Measurements from ENCODE around the gene ARHGEF16.

The ARHGEF16 gene

DNA sequence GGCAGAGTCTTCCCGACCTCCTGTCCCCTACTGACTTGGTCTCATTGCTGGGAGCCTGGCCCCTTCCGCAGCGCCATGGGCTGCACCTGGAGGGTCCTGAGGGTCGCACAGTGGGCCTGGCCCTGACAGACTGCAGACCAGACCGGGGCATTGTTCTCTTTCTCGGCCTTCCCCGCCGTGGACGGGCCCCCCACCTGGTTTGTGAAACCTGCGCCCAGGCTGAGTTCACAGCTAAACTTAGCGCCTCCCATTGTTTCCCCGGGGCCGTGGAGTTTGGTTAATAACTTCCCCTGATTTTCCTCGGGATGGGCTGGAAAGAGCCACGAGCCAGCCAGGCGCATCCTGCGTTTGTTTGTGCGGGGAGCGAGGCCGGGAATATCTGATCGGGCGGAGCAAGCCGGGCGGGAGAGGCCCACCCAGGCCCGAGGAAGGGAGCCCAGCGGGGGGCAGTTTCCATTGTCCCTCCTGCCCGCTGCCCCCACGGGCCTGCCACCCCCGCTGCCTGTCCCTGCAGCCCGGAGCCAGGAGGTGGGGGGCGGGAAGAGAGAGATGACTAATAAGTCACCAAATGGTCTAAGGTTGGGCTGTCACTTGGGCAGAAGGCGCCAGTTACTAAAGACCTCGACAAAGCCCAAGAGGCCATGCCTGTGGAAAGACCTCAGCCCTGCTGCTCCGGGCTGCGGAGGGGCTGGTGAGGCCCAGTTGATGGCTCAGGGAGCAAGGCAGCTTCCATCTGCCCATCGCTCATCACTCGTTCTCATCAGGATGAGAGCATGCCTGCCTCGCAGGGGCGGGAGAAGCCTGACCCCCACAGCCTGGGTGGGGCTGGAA is 39.0 kb upstream of the ARHGEF16 start:
- Histone ChIP-seq H2AFZ (ENCODE audit: low read depth, low read length) (no peak overlapping the region), H3K27me3 (ENCODE audit: insufficient read depth, low read length) (peaks cover 15% of the 10 kb centered on the region), H3K36me3 (ENCODE audit: insufficient read depth, low read length) (no peaks in the 10 kb centered on the region), H3K9me3 (ENCODE audit: low read length) (peaks cover 7% of the 10 kb centered on the region), H3K4me1 (ENCODE audit: insufficient read depth, low read length) (no peaks in the 10 kb centered on the region), H3K4me3 (ENCODE audit: low read length) (no peak overlapping the region)

DNA sequence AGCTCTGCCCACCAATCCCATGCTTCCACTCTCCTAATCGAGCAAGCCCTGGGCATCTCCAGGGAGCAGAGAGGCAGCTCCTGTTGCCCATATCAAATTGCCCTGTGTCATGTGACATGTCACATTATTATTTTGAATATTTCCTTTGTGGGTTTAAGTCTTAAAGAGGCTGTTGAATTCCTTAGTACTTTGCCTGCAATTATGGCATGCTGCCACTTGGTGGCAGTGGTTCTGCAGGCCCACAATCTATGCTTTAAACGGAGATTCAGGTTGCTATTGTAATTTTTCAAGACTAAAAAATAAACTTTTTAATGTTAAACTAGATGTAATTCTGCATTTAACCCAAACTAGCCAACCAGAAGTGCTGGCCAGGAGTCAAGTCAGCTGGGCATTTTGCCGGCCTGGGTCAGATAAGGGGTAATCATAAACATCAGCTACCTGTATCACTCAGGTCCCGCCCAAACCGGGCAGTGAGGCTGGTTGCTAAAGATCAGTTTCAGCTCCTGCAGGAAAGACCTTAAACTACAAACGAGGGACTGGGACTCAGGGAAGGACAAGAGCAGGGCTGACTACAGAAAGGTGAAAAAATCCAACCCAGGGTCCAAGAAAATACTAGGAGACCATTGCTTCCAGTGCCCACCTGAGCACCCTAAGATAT is 37.3 kb upstream of the ARHGEF16 start:
- Histone ChIP-seq H3K9me3 (ENCODE audit: low read length) (peaks cover 7% of the 10 kb centered on the region), H3K4me3 (ENCODE audit: low read length) (no peak overlapping the region), H3K27me3 (ENCODE audit: insufficient read depth, low read length) (peaks cover 14% of the 10 kb centered on the region), H3K4me1 (ENCODE audit: insufficient read depth, low read length) (no peaks in the 10 kb centered on the region), H3K36me3 (ENCODE audit: insufficient read depth, low read length) (no peaks in the 10 kb centered on the region), H2AFZ (ENCODE audit: low read depth, low read length) (no peak overlapping the region)

DNA sequence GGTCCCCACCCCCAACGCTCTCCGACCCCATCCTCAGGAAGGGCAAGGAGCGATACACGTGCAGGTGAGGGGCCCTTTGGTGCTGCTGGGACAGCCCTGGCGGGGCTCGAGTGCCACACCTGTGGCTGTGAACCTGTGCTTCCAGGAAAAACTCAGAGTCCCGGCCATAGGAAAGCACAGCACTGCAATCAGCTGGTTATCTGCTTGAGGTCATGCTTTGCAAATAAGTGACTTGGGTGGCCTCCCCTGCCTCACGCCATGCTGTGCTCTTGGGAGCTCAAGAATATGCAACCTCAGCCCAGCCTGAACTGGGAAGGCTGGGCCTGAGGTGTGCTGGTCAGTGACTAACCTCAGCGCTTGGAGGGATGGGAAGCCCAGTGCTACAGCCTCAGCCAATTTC is 36.5 kb upstream of the ARHGEF16 start:
- Histone ChIP-seq H2AFZ (ENCODE audit: low read depth, low read length) (no peak overlapping the region), H3K36me3 (ENCODE audit: insufficient read depth, low read length) (no peaks in the 10 kb centered on the region), H3K27me3 (ENCODE audit: insufficient read depth, low read length) (peaks cover 21% of the 10 kb centered on the region), H3K4me1 (ENCODE audit: insufficient read depth, low read length) (no peaks in the 10 kb centered on the region), H3K9me3 (ENCODE audit: low read length) (peaks cover 7% of the 10 kb centered on the region), H3K4me3 (ENCODE audit: low read length) (no peak overlapping the region)

DNA sequence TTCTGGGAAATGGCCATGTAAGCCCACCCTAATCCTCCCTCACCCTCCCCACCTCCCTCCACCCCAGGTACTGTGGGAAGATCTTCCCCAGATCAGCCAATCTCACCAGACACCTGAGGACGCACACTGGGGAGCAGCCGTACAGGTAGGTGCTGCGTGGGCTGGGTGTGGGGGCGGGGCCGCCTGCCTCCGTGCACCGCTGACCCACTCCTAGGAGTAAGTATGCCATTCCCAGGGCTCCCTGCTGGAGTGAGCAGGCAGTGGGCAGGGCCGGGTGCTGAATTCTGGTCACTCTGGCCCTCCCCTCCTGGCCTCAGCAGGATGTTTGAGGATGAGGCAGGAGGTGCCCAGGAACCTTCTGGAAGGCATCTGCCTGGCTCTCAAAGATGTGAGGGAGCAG is 35.9 kb upstream of the ARHGEF16 start:
- Histone ChIP-seq H3K4me1 (ENCODE audit: insufficient read depth, low read length) (no peaks in the 10 kb centered on the region), H2AFZ (ENCODE audit: low read depth, low read length) (no peak overlapping the region), H3K36me3 (ENCODE audit: insufficient read depth, low read length) (no peaks in the 10 kb centered on the region), H3K4me3 (ENCODE audit: low read length) (no peak overlapping the region), H3K9me3 (ENCODE audit: low read length) (peaks cover 7% of the 10 kb centered on the region), H3K27me3 (ENCODE audit: insufficient read depth, low read length) (peaks cover 28% of the 10 kb centered on the region)

DNA sequence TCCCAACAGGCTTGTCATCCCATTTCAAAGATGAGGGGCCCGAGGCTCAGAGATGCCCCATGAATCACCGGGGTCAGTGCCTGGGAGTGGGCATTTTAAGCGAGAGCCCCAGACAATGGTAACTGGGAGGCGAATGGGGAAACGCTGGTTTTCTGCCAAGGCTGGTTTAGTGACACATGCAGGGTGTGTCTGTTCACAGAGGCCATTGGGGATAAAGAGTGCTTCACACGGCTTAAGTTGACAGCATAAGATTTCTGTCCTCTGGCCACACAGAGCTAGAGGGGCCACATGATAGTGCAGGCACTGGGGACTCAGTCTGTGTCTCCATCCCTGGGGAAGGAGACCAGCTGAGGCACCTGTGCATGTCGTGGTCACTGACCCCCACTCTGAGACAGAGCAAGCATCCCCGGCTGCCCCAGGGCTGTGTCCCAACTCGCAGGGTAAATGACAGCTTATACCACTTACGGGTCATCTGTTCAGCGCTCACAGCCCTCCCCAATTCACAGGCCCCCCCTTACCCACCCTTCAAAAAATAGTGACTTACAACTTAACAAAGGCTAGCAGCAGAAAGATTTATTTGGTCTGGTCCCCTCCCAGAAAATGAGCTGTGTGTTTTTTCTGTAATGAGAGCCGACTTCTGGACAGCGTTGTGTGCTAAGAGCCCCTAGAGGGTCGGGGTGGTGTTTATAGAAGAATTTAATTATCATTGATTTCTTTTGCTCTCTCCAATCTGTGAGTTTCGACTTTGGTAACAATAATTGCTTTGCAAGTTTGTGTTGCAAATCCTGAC is 34.9 kb upstream of the ARHGEF16 start:
- no peak overlapping the region for H3K4me3 ChIP-seq (ENCODE audit: low read length)
- H3K27me3 ChIP-seq (ENCODE audit: insufficient read depth, low read length) = peaks cover 35% of the 10 kb centered on the region
- H3K9me3 ChIP-seq (ENCODE audit: low read length) = peaks cover 7% of the 10 kb centered on the region
- no peaks in the 10 kb centered on the region for H3K4me1 ChIP-seq (ENCODE audit: insufficient read depth, low read length)
- H2AFZ ChIP-seq (ENCODE audit: low read depth, low read length) = no peak overlapping the region
- H3K36me3 ChIP-seq (ENCODE audit: insufficient read depth, low read length) = no peaks in the 10 kb centered on the region

DNA sequence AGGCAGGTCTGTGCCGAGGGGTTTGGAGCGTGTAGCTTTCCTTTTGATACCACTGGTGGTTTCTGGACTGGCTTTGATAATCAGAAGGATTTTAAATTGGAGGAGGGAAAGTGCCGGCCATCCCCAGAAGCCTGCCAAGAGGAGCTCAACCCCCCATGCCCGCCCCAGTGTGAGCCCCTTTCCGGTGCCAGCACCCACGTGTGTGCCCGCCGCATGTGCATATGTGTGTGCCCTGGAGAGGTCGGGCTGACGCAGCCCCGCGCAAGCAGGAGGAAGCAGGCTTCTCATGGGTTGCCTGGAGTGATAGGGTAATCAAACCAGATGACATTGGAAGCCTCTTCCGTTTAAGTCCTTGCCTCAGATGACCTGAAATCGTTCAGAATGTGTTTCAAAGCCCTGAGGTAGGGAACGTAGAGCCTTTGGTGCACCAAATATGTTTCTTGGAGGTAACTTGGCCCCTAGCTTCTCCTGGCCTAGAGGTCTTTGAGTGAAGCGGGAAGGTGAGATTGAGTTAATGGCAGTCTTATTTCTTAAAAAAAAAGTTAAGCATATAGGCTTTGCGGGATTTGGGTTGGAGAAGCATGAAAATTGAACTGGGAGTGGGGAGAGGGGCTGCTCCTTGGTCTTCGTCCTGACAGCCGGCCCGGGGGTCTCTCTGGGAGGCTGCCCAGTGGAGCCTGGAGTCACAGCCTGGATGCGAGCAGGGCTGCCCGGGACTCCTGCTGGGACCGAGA is 34.1 kb upstream of the ARHGEF16 start:
- no peaks in the 10 kb centered on the region for H3K36me3 ChIP-seq (ENCODE audit: insufficient read depth, low read length)
- no peak overlapping the region for H2AFZ ChIP-seq (ENCODE audit: low read depth, low read length)
- H3K27me3 ChIP-seq (ENCODE audit: insufficient read depth, low read length) = peaks cover 35% of the 10 kb centered on the region
- no peak overlapping the region for H3K4me3 ChIP-seq (ENCODE audit: low read length)
- no peaks in the 10 kb centered on the region for H3K4me1 ChIP-seq (ENCODE audit: insufficient read depth, low read length)
- H3K9me3 ChIP-seq (ENCODE audit: low read length) = peaks cover 7% of the 10 kb centered on the region

DNA sequence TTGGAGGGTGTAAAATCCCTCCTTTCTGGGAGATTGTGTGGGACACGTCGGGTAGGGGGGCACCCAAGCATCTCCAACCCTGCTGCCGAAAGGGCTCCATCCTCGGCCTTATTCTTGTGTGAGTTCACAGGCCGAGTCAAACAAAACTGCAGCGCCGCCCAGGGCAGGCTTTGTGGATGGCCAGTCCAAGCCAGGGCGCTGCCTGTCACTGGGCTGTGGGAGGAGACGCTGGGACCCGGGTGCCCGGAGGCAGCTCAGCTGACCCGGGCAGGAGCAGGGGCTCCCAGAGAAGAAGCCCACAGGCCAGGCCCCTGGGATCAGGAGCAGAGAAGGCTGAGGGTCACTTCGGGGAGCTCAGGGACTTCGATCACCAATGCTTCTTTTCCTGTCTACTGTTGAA is 31.8 kb upstream of the ARHGEF16 start:
- Histone ChIP-seq H3K36me3 (ENCODE audit: insufficient read depth, low read length) (no peaks in the 10 kb centered on the region), H3K9me3 (ENCODE audit: low read length) (no peaks in the 10 kb centered on the region), H3K4me1 (ENCODE audit: insufficient read depth, low read length) (no peaks in the 10 kb centered on the region), H3K4me3 (ENCODE audit: low read length) (no peak overlapping the region), H2AFZ (ENCODE audit: low read depth, low read length) (no peak overlapping the region), H3K27me3 (ENCODE audit: insufficient read depth, low read length) (peaks cover 42% of the 10 kb centered on the region)

DNA sequence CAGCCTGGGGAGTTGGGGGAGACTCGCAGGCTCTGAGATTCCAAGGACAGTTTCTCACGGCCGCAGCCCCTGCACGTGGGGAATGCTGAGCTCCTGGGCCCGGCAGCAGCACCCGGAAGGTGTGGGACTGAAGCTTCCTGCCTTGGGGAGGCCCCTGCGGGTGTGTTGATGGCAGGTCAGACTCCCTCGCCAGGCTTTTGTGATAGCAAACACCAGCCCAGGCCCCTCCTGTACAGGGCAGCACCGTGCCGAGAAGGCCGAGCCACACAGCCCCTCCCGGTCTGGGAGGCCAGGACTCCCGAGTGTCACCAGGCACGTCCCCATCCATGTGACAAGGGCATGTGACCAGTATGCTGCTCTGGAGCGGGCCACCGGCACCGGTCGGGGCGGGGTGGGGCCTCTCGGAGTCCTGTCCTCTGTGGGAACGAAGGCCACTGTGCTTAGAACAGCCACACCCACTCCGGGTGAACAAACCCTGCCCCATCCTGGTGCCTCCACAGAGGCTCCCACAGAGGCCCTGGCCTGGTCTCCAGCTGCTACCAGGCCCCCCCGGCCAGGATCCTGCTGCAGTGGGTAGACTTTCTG is 31.1 kb upstream of the ARHGEF16 start:
- no peak overlapping the region for H2AFZ ChIP-seq (ENCODE audit: low read depth, low read length)
- no peaks in the 10 kb centered on the region for H3K4me1 ChIP-seq (ENCODE audit: insufficient read depth, low read length)
- no peak overlapping the region for H3K4me3 ChIP-seq (ENCODE audit: low read length)
- H3K27me3 ChIP-seq (ENCODE audit: insufficient read depth, low read length) = peaks cover 42% of the 10 kb centered on the region
- no peaks in the 10 kb centered on the region for H3K36me3 ChIP-seq (ENCODE audit: insufficient read depth, low read length)
- H3K9me3 ChIP-seq (ENCODE audit: low read length) = no peaks in the 10 kb centered on the region

DNA sequence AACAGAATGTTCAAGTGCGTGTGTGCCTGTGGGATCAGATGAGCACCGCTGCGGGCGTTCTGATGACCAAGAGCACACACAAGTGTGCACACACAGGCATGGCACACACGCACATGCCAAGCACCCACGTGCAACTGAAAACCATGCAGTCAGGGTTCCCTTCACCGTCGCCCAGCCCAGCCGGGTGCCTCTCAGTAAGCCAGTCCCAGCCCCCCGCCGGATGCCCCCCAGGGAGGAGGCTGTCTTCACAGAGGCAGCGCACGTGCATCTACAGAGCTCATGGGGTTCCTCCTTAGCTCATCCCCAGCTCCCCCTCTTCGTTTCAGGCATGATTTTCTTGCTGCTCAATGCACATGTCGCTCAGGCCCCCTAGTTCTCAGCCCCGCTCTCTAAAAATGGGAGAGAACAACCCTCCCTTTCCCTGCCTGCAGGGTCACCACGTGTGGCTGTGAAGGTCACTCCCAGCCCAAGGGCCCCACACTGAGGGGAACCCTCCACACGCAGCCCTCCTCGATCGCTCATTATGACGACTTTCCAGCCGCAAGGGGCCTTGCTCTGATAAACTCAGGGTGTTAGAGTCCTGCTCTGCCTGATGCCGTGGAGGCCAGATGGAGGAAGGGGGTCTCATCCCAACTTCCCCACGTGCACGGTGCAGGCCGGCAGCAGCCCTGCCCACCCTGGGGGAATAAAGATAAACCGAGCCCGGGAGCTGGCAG is 30.4 kb upstream of the ARHGEF16 start:
- H3K4me3 ChIP-seq (ENCODE audit: low read length) = no peak overlapping the region
- no peak overlapping the region for H2AFZ ChIP-seq (ENCODE audit: low read depth, low read length)
- no peaks in the 10 kb centered on the region for H3K4me1 ChIP-seq (ENCODE audit: insufficient read depth, low read length)
- no peaks in the 10 kb centered on the region for H3K9me3 ChIP-seq (ENCODE audit: low read length)
- peaks cover 49% of the 10 kb centered on the region for H3K27me3 ChIP-seq (ENCODE audit: insufficient read depth, low read length)
- H3K36me3 ChIP-seq (ENCODE audit: insufficient read depth, low read length) = no peaks in the 10 kb centered on the region

DNA sequence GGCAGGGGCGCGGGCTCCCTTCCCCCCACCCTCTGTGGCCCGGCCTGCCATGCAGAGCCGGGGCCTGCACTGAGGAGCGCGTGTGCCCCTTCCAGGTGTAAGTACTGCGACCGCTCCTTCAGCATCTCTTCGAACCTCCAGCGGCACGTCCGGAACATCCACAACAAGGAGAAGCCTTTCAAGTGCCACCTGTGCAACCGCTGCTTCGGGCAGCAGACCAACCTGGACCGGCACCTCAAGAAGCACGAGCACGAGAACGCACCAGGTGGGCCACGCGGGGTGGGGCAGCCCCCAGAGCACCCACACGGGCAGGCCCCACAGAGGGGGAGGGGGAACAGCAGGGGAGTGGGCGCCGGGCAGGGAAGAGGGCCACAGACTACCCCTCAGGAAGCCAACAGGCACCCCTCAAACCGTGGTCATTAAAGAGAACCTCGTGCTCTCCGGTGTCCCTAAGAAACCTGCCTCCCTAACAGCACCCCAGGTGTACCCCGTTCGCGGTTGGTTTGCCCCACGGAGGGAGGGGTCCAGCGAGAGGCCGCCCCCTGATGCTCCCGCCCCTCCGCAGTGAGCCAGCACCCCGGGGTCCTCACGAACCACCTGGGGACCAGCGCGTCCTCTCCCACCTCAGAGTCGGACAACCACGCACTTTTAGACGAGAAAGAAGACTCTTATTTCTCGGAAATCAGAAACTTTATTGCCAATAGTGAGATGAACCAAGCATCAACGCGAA is 28.8 kb upstream of the ARHGEF16 start:
- Histone ChIP-seq H3K4me1 (ENCODE audit: insufficient read depth, low read length) (no peaks in the 10 kb centered on the region), H3K36me3 (ENCODE audit: insufficient read depth, low read length) (no peaks in the 10 kb centered on the region), H3K4me3 (ENCODE audit: low read length) (no peak overlapping the region), H3K27me3 (ENCODE audit: insufficient read depth, low read length) (peaks cover 57% of the 10 kb centered on the region), H3K9me3 (ENCODE audit: low read length) (no peaks in the 10 kb centered on the region), H2AFZ (ENCODE audit: low read depth, low read length) (no peak overlapping the region)

DNA sequence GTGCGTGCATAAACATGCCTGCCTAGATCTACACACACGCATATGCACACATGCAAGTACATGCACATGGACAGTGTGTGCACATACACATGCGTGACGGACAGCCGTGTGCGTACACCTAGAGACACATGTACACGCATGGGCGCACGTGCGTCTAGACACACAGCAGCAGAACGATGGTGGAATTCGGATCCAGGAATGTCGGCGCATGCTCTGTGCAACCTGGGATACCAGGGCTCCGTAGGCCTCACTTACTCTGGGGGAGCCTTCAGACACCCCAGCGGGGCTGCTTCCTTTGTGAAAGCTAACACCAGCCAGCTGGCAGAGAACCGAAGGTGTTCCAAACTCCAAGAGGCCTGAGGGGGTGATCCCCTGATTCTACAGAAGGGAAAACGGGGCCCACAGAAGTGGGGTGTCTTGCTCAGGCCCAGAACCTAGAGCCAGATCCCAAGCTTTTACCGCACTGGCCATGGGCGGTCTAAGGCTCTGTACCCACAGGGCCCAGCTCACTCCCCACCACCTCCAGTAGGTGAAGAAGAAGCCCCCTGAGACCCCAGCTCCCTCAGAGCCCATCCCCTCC is 27.4 kb upstream of the ARHGEF16 start:
- Histone ChIP-seq H2AFZ (ENCODE audit: low read depth, low read length) (no peak overlapping the region), H3K4me1 (ENCODE audit: insufficient read depth, low read length) (no peaks in the 10 kb centered on the region), H3K9me3 (ENCODE audit: low read length) (no peaks in the 10 kb centered on the region), H3K36me3 (ENCODE audit: insufficient read depth, low read length) (no peaks in the 10 kb centered on the region), H3K27me3 (ENCODE audit: insufficient read depth, low read length) (peaks cover 58% of the 10 kb centered on the region), H3K4me3 (ENCODE audit: low read length) (no peak overlapping the region)

Measured in neuron (in vitro differentiated cells).